Panc1 (cell line): ENCODE data around the gene CDC42EP3. TPM values are rescaled to one million over a fixed set of nuclear protein-coding genes. Genes with fewer than 3 reads are reported as not detected.

Experiments used
- ATAC-seq: fragments of 200-7000 bp; cut with Tn5 transposase; 2 replicates; pipeline ENCODE4 v1.9.1; 2020; ENCODE audit warnings: mild to moderate bottlenecking, moderate library complexity
- BruUV-seq: library from RNA; stranded (reverse); fragments of 400-500 nt; replicated peaks from 2 replicates; lab custom pipeline; 2021; lab: Mats Ljungman, UMichigan
- CTCF ChIA-PET: fragments of 300-600 bp; sonication (Branson Sonifier 250); formaldehyde crosslinking; loops from one replicate; lab custom pipeline; 2022; ENCODE audit warnings: antibody characterized with exemption; lab: Charles Lee
- POLR2A ChIA-PET: fragments of 300-600 bp; sonication (Branson Sonifier 250); formaldehyde crosslinking; loops from one replicate; lab custom pipeline; 2022; ENCODE audit warnings: antibody characterized with exemption; lab: Charles Lee
- DNase-seq: peaks from one replicate; pipeline ENCODE4 v3.0.0-alpha.2; 2010; ENCODE audit warnings: low read depth, low spot score
- H3K27ac ChIP-seq: 2 replicates; pipeline ENCODE4 v1.5.1; 2011; ENCODE audit warnings: mild to moderate bottlenecking, low read length, inconsistent platforms
- H3K27me3 ChIP-seq: fragments of 200-500 bp; sonication (Bioruptor generic); 2 replicates; pipeline ENCODE4 v1.6.0; 2014; ENCODE audit warnings: low read length, inconsistent platforms; ENCODE audit not compliant: control insufficient read depth, insufficient read depth
- H3K36me3 ChIP-seq: fragments of 200-500 bp; sonication (Bioruptor generic); 2 replicates; pipeline ENCODE4 v1.5.1; 2014; ENCODE audit warnings: inconsistent platforms, mild to moderate bottlenecking, low read length, moderate library complexity; ENCODE audit not compliant: control insufficient read depth, insufficient read depth
- H3K4me1 ChIP-seq: 2 replicates; pipeline ENCODE4 v1.5.1; 2011; ENCODE audit warnings: inconsistent platforms, mild to moderate bottlenecking, low read length, moderate library complexity; ENCODE audit not compliant: control insufficient read depth, insufficient read depth
- H3K4me3 ChIP-seq, 2 experiments: 2 replicates each; pipeline ENCODE4 v1.5.1; 2011 to 2012; ENCODE audit warnings: low read depth in 2 of 2, low read length in 2 of 2, mild to moderate bottlenecking in 2 of 2, inconsistent platforms in 1 of 2, moderate library complexity in 1 of 2
- H3K9me3 ChIP-seq: fragments of 200-500 bp; sonication (Bioruptor generic); 2 replicates; pipeline ENCODE4 v1.5.1; 2014; ENCODE audit warnings: low read depth, mild to moderate bottlenecking, inconsistent platforms, low read length, moderate library complexity; ENCODE audit not compliant: control insufficient read depth, insufficient read depth
- CTCF ChIP-seq: fragments of 450-650 bp; IDR thresholded peaks from 2 replicates; pipeline ENCODE4 v1.5.1; 2017; ENCODE audit warnings: mild to moderate bottlenecking
- POLR2AphosphoS5 ChIP-seq: IDR thresholded peaks from 2 replicates; pipeline ENCODE4 v1.6.1; 2012; ENCODE audit warnings: mild to moderate bottlenecking, low read depth, low read length, moderate library complexity
- SIN3A ChIP-seq: IDR thresholded peaks from 2 replicates; pipeline ENCODE4 v1.6.1; 2012; ENCODE audit warnings: low read depth, mild to moderate bottlenecking, low read length, moderate library complexity, borderline replicate concordance; ENCODE audit not compliant: insufficient read depth
- TCF7L2 ChIP-seq: IDR thresholded peaks from 2 replicates; pipeline ENCODE4 v1.6.1; 2011; ENCODE audit warnings: mild to moderate bottlenecking, low read depth, low read length, inconsistent platforms
- in situ Hi-C: cut with HindIII; loops from 2 replicates; pipeline ENCODE4 v1.10.0; 2016; ENCODE audit warnings: low sequenced_read_pairs, low pct_unique_long_range_greater_than_20kb
- intact Hi-C: fragments of 100-400 bp; cut with micrococcal nuclease; formaldehyde crosslinking; loops from one replicate; pipeline ENCODE4 v1.10.0; 2022; ENCODE audit not compliant: unreplicated experiment
- total RNA-seq: library from RNA; stranded (reverse); gene quantifications from one replicate; pipeline ENCODE4 v1.2.1, GENCODE V29; 2021; ENCODE audit not compliant: unreplicated experiment
- TF ChIP-seq, protein P1 (sequence below), 2 experiments: IDR thresholded peaks; 2 replicates each; pipeline ENCODE4 v1.6.1; 2011 to 2012; ENCODE audit warnings: low read depth in 2 of 2, control low read depth in 1 of 2, low read length in 1 of 2, mild to moderate bottlenecking in 1 of 2, moderate library complexity in 1 of 2; ENCODE audit not compliant: insufficient read depth in 1 of 2

Gene CDC42EP3
- total RNA-seq, 1 experiment from 2014 or later = 6.1 TPM

DNA sequence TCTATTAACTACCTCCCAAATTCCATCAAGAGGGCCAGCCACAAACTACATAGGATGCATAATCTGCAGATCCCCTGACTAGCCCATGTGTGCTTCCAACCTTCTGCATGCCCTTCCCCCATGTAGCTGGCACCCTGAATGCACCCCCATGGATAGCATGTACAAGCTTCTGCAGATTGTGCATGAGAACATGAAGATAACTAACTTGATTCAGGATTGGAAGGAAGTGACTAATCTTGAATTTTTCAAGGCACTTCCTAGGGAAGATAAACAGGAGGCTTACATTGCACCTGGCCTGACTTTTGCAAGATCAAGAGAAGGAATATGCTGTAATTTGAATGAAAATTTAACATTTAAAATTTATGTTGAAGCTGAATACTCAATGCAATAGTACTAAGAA, 66.7 kb downstream of the CDC42EP3 start:
- H3K4me1 ChIP-seq = no peaks in the 10 kb centered on the region
- CTCF ChIA-PET = no interaction called here
- ATAC-seq (no peak), DNase-seq (no peak)
- peaks cover 6% of the 10 kb centered on the region; the same call in 1 of the 2 replicates for H3K27me3 ChIP-seq
- H3K9me3 ChIP-seq = no peaks in the 10 kb centered on the region
- no peak overlapping the region for H3K27ac ChIP-seq
- TF ChIP-seq TCF7L2 (no peak), SIN3A (no peak), POLR2AphosphoS5 (no peak), CTCF (no peak)
- TF ChIP-seq, protein P1, sequence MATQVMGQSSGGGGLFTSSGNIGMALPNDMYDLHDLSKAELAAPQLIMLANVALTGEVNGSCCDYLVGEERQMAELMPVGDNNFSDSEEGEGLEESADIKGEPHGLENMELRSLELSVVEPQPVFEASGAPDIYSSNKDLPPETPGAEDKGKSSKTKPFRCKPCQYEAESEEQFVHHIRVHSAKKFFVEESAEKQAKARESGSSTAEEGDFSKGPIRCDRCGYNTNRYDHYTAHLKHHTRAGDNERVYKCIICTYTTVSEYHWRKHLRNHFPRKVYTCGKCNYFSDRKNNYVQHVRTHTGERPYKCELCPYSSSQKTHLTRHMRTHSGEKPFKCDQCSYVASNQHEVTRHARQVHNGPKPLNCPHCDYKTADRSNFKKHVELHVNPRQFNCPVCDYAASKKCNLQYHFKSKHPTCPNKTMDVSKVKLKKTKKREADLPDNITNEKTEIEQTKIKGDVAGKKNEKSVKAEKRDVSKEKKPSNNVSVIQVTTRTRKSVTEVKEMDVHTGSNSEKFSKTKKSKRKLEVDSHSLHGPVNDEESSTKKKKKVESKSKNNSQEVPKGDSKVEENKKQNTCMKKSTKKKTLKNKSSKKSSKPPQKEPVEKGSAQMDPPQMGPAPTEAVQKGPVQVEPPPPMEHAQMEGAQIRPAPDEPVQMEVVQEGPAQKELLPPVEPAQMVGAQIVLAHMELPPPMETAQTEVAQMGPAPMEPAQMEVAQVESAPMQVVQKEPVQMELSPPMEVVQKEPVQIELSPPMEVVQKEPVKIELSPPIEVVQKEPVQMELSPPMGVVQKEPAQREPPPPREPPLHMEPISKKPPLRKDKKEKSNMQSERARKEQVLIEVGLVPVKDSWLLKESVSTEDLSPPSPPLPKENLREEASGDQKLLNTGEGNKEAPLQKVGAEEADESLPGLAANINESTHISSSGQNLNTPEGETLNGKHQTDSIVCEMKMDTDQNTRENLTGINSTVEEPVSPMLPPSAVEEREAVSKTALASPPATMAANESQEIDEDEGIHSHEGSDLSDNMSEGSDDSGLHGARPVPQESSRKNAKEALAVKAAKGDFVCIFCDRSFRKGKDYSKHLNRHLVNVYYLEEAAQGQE (IDR thresholded peaks at IDR 0.05; ENCODE audit: insufficient read depth in 1 of 2, low read depth in 2 of 2, low read length in 1 of 2) = no peak
- intact Hi-C loops (no loop called here), in situ Hi-C loops (no loop called here)
- H3K36me3 ChIP-seq = no peaks in the 10 kb centered on the region
- no peak overlapping the region for H3K4me3 ChIP-seq
- POLR2A ChIA-PET = no interaction called here
- no TSS peak for BruUV-seq

GRCh38 chr2:37602702-37603101, 68.7 kb downstream of the CDC42EP3 start:
- Histone ChIP-seq H3K27ac (no peak overlapping the region), H3K4me1 (no peaks in the 10 kb centered on the region), H3K9me3 (no peaks in the 10 kb centered on the region), H3K36me3 (no peaks in the 10 kb centered on the region), H3K4me3 (no peak overlapping the region), H3K27me3 (peaks cover 6% of the 10 kb centered on the region; the same call in 1 of the 2 replicates)
- ChIA-PET POLR2A (no interaction called here), CTCF (no interaction called here)
- TF ChIP-seq TCF7L2 (no peak), POLR2AphosphoS5 (no peak), SIN3A (no peak), CTCF (no peak)
- TF ChIP-seq, protein P1 (IDR thresholded peaks at IDR 0.05; ENCODE audit: insufficient read depth in 1 of 2, low read depth in 2 of 2, low read length in 1 of 2) = no peak
- DNase-seq (no peak), ATAC-seq (no peak)
- intact Hi-C loops (no loop called here), in situ Hi-C loops (no loop called here)
- BruUV-seq = no TSS peak
